GM20000 (cell line): ENCODE measurements around the gene QSOX2.
A peak's percentile ranks its signal among the peaks of the same experiment; 100 is the strongest.

Source experiments
- DNase-seq: peaks from one replicate; pipeline ENCODE4 v3.0.0; 2012; ENCODE audit warnings: low spot score
- CTCF ChIP-seq: IDR thresholded peaks from 2 replicates; pipeline ENCODE4 v1.5.1; 2012; ENCODE audit warnings: mild to moderate bottlenecking, control low read depth; ENCODE audit errors: extremely low read depth, missing control alignments

The QSOX2 gene

GRCh38 chr9:136204145-136204805, 41.3 kb downstream of the QSOX2 start:
- DNase-seq, result peak; percentile 47

GRCh38 chr9:136203408-136204144, 42.0 kb downstream of the QSOX2 start:
- DNase-seq, result peak; percentile 55
- TF ChIP-seq CTCF, result no peak

More at GRCh38 chr9:136204145-136204805, 41.3 kb downstream of the QSOX2 start:
- no peak for TF ChIP-seq CTCF

GRCh38 chr9:136202454-136203407, 42.9 kb downstream of the QSOX2 start:
- no peak for TF ChIP-seq CTCF
- DNase-seq, result peak; percentile 45

- no peak for TF ChIP-seq CTCF
- peak; percentile 79 for DNase-seq
Observed at GRCh38 chr9:136201609-136202453, 43.8 kb downstream of the QSOX2 start.

- DNase-seq, result peak; percentile 47
- TF ChIP-seq CTCF, result no peak
Observed at GRCh38 chr9:136201174-136201573, 44.4 kb downstream of the QSOX2 start.

- no peak for TF ChIP-seq CTCF
- DNase-seq, result peak; percentile 47
Observed at GRCh38 chr9:136200424-136200823, 45.2 kb downstream of the QSOX2 start.
